KG1 (cell line): ENCODE data around the gene NOX3.

Source experiments
- DNase-seq: peaks from one replicate; lab custom pipeline; 2025; lab: John Stamatoyannopoulos, UW

Gene NOX3

DNA sequence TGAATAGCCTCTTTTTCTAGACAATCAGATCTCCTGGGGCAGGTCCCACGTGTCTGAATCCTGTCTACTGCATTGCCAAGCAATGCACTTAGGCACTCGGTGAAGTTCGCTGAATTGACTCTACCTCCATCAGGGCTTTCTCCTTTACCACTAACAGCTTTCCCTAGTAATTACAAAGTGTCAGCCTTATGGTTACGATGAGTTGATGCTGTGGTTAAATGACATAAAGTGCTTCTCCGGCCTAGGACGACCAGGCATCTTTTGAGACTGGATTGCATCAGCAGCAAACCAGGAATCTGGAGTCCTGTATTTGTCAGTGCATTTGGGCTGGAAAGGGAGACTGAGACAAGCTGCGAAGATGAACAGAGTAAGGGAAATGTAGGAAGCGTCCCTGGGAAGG lies 21.5 kb downstream of the NOX3 start:
- no peak for DNase-seq

- no peak for DNase-seq
Measured at GRCh38 chr6:155432293-155432692, 23.3 kb downstream of the NOX3 start.

DNA sequence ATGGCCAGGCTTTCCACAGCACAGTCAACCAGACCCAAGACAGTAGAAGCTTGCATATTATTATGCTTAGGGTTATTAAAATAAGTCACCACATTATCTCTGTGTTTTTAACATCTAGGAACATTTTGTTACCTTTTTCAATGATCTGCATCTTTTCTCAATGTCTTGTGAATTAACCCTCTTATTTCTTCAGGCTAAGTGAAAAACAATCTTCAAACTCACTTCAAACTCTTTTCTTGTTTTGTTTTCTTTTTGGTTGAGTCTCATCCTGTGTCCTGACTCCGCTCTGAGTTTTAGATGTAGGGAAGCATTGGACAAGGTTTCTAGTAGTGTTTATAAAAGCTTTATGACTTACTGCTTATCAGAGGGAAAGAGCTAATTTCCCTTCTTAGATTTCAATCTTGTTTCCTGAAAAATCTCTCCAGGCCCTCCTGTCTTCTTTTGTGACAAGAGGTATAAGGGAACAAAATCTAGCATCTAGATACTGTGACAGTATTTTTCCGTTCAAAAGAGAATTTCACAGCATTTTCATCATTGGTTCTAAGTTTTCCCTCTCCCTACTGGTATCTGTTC lies 26.2 kb downstream of the NOX3 start:
- no peak for DNase-seq

GRCh38 chr6:155426408-155426945 lies 29.2 kb downstream of the NOX3 start:
- no peak for DNase-seq

GRCh38 chr6:155424181-155424580 lies 31.5 kb downstream of the NOX3 start:
- DNase-seq: no peak

GRCh38 chr6:155422635-155423034 lies 33.0 kb downstream of the NOX3 start:
- DNase-seq: no peak

DNA sequence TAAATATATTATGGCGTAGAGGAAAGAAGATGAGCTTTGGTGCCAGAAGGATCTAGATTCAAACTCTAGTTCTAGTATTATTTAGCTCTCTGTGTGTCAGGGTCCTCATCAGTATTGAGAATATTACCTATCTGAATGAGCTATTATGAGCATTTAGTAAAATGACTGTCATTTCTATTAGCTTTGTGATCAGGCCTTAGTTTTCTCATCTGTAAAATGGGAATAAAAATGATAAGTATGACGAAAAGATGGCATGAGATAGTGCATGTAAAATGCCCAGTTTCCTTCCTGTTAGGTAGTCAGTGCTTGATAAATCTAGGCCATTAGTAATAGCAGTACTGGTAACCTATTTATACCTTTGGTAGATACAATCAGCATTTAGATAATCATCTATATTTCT lies 35.1 kb downstream of the NOX3 start:
- no peak for DNase-seq

DNA sequence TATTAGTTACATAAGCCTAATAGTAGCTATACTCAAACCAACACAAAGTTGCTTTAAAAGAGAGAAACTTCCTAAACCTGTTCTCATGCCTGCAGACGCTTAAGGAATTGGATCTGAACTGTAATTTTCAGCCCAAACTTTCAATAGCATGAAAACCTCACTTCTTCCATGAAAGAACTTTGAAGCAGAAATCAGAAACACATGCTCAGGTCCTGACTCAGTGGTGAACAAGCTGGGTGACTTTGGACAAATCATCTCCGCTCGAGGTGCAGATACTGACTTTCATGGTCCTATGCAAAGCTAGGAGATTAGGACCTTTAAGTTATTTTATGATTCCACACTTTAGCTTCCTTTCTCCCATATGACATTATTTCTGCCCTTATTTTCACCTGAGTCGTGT lies 36.5 kb downstream of the NOX3 start:
- DNase-seq: no peak

GRCh38 chr6:155418017-155418761 lies 37.5 kb downstream of the NOX3 start:
- peak; percentile 31 for DNase-seq

DNA sequence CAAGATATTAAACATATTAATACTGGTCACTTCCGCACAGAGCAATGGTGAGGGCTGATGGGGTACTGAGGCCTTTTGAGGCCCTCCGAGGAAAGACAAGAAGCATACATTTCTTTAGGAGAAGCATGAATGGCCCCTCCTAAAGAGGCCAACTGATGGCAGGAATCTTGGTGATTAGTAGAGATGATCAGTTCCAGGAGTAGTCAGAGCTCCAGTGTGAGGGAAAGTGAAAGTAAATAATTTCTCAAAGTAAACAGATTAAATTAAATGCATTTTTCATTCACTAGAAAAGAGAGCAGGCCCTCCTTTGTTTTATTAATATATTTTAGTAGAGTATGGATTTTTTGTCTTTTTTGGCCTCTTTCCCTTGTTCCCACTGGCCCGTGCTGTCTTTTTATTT lies 38.2 kb downstream of the NOX3 start:
- DNase-seq: no peak

DNA sequence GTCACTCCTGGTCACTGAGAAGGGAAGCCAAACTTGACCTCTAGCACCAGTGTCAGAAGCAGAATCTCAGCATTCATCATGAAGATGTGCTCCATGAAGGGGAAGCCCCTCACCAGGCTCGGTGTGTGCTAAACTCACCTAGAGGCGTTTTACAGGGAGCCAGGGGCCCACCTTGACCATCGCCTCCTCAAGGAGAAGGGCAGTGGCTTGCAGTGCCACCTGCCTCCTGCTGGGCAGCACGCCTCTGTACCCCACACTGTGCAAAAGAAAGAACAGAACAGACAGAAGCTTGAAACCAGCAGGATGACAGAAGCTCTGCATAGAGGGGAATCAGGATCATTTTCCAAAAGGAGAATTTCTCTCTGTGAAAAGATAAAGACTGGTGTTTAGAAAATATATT lies 39.7 kb downstream of the NOX3 start:
- no peak for DNase-seq

GRCh38 chr6:155414049-155414448 lies 41.6 kb downstream of the NOX3 start:
- DNase-seq: no peak

DNA sequence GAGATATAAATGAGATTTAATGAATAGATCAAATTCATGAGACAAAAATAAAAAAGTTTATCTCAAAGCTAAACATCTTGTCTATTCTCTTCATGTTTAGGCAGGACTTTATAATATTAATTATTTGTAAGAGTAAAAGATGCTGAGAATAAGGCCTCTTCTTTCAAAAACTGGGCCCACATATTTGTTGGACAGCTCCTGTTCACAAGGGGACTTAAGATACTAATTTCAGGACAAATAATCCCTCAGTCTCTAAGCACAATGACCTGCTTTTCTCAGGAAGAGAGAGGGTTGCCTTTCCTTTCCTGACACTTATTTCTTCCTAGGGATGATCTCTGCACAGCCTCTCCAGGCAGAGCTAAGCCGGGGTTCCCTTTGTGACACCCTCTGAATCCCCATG lies 43.3 kb downstream of the NOX3 start:
- no peak for DNase-seq

DNA sequence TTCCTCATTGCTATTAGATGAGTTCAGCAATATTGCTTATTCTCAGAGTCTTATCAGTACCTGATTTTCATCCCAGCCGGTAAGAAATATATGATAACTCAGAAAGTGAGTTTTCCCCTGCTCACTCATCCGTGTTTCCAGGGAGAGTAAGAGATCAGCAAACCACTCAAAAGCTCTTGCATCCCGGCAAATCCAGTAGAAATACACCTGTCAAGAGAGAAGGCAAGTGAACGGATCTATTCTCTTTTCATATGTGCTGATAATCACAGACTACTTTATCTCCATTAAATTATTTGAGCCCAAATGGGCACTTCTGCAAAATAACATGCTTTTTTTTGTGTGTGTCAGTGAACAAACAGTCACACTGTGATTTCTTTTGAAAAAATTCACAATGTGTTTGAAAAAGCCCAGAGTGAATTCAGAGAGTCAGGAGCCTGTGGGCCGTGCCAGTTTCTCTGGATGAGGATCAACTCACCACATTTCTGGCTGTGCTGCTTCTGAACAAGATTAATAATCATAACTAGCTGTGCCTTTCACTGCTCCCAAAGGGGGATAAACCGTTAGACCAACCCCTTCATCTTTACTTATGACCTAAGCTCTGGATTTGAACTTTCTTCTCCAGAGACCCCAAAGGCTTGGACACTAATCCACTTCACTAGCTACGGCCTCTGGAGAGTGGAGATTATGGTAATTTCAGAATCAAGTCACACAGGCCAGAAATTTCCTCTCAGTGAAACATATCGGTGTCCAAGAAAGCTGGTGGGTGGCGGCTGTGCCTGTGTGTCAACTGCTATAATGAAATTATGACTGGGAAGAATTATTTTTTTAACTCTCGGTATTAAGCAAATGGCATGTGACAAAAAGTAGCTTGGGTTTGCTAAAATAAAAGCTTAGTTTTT lies 44.2 kb downstream of the NOX3 start:
- DNase-seq: no peak

GRCh38 chr6:155409391-155409790 lies 46.2 kb downstream of the NOX3 start:
- no peak for DNase-seq

GRCh38 chr6:155408981-155409380 lies 46.7 kb downstream of the NOX3 start:
- no peak for DNase-seq

DNA sequence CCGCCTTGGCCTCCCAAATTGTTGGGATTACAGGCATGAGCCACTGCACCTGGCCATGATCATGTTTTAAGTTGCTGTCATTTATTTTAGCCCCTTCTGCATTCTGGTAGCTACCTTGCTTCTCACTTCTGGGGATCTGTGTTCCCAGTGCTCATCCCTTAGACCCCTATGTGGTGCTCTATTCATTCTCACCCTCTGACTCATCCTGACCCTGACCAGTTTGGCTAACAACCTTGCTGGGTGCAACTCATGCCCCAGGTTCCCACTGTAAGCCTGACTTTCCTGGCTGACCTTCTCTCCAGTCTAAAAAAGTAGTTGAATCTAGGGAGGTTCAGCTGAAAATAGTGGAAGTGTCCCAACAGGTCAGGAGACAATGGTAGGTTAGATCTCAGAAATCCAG lies 47.4 kb downstream of the NOX3 start:
- DNase-seq: no peak

- no peak for DNase-seq
Measured at GRCh38 chr6:155406801-155407200, 48.8 kb downstream of the NOX3 start.

- DNase-seq: no peak
Measured at GRCh38 chr6:155404937-155405336, 50.7 kb downstream of the NOX3 start.

GRCh38 chr6:155402656-155403304 lies 52.9 kb downstream of the NOX3 start:
- DNase-seq: no peak

DNA sequence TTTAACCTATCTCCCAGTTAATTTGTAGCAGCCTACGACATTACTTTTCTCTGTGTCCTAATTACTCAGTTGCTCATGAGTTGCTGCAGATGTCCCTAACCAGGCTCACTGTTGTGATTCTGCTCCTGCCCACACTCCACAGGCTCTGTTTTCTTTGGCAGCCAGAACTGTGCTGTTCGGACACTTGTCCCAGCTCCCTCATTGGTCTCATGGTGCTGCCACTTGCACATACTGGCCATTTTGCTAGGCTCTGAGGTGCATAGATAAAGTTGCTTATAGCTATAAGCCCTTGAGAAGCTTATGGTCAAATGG lies 55.0 kb downstream of the NOX3 start:
- no peak for DNase-seq
